GM18873 (cell line): Measurements from ENCODE around the gene FAM53C.
"Not testable (repeated sequence)": the region's sequence is repeated elsewhere in the genome, so short reads cannot be mapped to it uniquely, and the experiment has no call there.

Experiments
- ATAC-seq: cut with Tn5 transposase; IDR thresholded peaks from one replicate; pipeline ENCODE4 v1.9.1; 2021; ENCODE audit warnings: mild to moderate bottlenecking, moderate library complexity, moderate number of reproducible peaks; ENCODE audit not compliant: unreplicated experiment, low FRiP score

FAM53C gene

DNA sequence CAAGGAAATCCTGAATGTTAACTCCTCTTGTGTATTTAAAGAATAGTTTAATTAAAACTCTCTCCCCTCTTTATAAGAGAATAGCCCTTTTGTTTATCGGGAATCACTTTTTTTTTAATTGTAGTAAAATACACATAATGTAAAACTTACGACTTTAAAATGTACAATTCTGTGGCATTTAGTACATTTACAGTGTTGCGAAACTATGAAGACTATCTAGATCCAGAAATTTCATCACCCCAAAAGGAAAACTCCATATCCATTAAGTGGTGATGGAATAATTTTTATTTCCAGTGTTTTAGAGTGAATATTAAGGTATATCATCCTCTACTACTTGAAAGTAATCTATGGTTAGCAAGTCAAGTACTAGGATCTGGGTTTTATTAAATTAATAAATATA, 51.3 kb downstream of the FAM53C start:
- no peak for ATAC-seq

DNA sequence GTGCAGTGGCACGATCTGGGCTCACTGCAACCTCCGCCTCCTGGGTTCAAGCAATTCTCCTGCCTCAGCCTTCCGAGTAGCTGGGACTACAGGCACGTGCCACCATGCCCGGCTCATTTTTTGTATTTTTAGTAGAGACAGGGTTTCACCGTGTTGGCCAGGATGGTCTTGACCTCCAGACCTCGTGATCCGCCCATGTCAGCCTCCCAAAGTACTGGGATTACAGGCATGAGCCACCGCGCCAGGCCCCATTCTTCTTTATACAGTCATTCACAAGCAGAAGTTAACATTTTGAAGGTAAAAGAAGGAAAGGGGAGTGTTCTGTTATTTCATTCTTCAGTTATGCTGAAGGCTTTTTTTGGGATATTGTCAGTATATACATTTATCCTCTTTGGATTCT, 51.8 kb downstream of the FAM53C start:
- ATAC-seq: not testable (repeated sequence)

DNA sequence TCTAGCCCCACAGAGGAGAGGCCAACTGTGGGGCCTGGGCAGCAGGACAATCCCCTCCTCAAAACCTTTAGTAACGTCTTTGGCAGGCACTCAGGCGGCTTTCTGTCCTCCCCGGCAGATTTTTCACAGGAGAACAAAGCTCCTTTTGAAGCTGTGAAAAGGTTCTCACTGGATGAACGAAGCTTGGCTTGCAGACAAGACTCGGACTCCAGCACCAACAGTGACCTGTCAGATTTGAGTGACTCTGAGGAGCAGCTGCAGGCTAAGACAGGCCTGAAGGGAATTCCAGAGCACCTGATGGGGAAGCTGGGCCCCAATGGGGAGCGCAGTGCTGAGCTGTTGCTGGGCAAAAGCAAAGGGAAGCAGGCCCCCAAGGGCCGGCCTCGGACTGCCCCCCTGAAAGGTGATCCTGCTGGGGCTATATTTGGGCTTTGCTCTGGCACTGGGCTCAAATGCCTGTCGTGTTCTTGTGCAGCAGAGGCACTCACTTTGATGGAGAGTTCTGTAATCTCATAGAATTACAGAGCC, 53.9 kb downstream of the FAM53C start:
- ATAC-seq: no peak
